Astrocyte of the hippocampus (primary cell): ENCODE data around the gene EPS8L3.
"Not testable (repeated sequence)": the region's sequence is repeated elsewhere in the genome, so short reads cannot be mapped to it uniquely, and the experiment has no call there.

Source experiments
- DNase-seq: peaks from one replicate; pipeline ENCODE4 v3.0.0; 2011; ENCODE audit warnings: low read depth, low spot score

Gene EPS8L3

GRCh38 chr1:109764561-109765482, 1.1 kb upstream of the EPS8L3 start:
- no peak for DNase-seq

- DNase-seq, result peak; percentile 67
Observed at GRCh38 chr1:109762821-109763645, 690 bp downstream of the EPS8L3 start.

- no peak for DNase-seq
Observed at GRCh38 chr1:109762039-109762585, 1.6 kb downstream of the EPS8L3 start.

GRCh38 chr1:109761227-109762038, 2.3 kb downstream of the EPS8L3 start:
- DNase-seq, result no peak

- no peak for DNase-seq
Observed at GRCh38 chr1:109760581-109761226, 3.0 kb downstream of the EPS8L3 start.

- DNase-seq, result no peak
Observed at GRCh38 chr1:109759513-109760334, 4.0 kb downstream of the EPS8L3 start.

- DNase-seq, result no peak
Observed at GRCh38 chr1:109757936-109758786, 5.6 kb downstream of the EPS8L3 start.

- no peak for DNase-seq
Observed at GRCh38 chr1:109756848-109757521, 6.7 kb downstream of the EPS8L3 start.

- DNase-seq, result not testable (repeated sequence)
Observed at GRCh38 chr1:109756325-109756724, 7.4 kb downstream of the EPS8L3 start.

- no peak for DNase-seq
Observed at GRCh38 chr1:109754738-109755137, 9.0 kb downstream of the EPS8L3 start.

GRCh38 chr1:109751531-109752260, 12.0 kb downstream of the EPS8L3 start:
- DNase-seq, result no peak

GRCh38 chr1:109750920-109751319, 12.8 kb downstream of the EPS8L3 start:
- no peak for DNase-seq

- DNase-seq, result no peak
Observed at GRCh38 chr1:109750241-109750882, 13.4 kb downstream of the EPS8L3 start.

GRCh38 chr1:109749221-109749620, 14.5 kb downstream of the EPS8L3 start:
- no peak for DNase-seq

- DNase-seq, result not testable (repeated sequence)
Observed at GRCh38 chr1:109748311-109748710, 15.4 kb downstream of the EPS8L3 start.

GRCh38 chr1:109740615-109741373, 22.9 kb downstream of the EPS8L3 start, which contains the start of gene GSTM3:
Gene GSTM3, minus strand, starts transcription at chr1:109741038. Its CDS starts 751 bp downstream, at chr1:109740287.
- no peak for DNase-seq
